Hepatocyte (in vitro differentiated cells): Measurements from ENCODE around the gene TIMM44. TPM values are rescaled to one million over a fixed set of nuclear protein-coding genes. Genes with fewer than 3 reads are reported as not detected.

ENCODE experiments used
- DNase-seq: peaks from one replicate; pipeline ENCODE4 v3.0.0-alpha.2; 2016; ENCODE audit warnings: low spot score
- H2AFZ ChIP-seq: fragments of 200-600 bp; sonication (generic); 2 replicates; pipeline ENCODE4 v1.6.0; 2016; ENCODE audit warnings: antibody characterized with exemption, mild to moderate bottlenecking
- H3K27ac ChIP-seq: fragments of 200-600 bp; sonication (generic); 2 replicates; pipeline ENCODE4 v1.5.1; 2016; ENCODE audit warnings: mild to moderate bottlenecking
- H3K27me3 ChIP-seq: fragments of 200-600 bp; sonication (generic); 2 replicates; pipeline ENCODE4 v1.6.1; 2016
- H3K36me3 ChIP-seq: fragments of 200-600 bp; sonication (generic); replicated peaks from 2 replicates; pipeline ENCODE4 v1.5.1; 2016; ENCODE audit warnings: low read depth; ENCODE audit not compliant: insufficient read depth
- H3K4me1 ChIP-seq: fragments of 200-600 bp; sonication (generic); 2 replicates; pipeline ENCODE4 v1.5.1; 2016; ENCODE audit warnings: mild to moderate bottlenecking, moderate library complexity; ENCODE audit not compliant: insufficient read depth
- H3K4me2 ChIP-seq: fragments of 200-600 bp; sonication (generic); 2 replicates; pipeline ENCODE4 v1.6.0; 2016
- H3K4me3 ChIP-seq: fragments of 200-600 bp; sonication (generic); 2 replicates; pipeline ENCODE4 v1.5.1; 2016; ENCODE audit warnings: mild to moderate bottlenecking
- H3K79me2 ChIP-seq: fragments of 200-600 bp; sonication (generic); 2 replicates; pipeline ENCODE4 v1.6.0; 2017; ENCODE audit warnings: mild to moderate bottlenecking
- H3K9me2 ChIP-seq: fragments of 200-600 bp; sonication (generic); replicated peaks from 2 replicates; pipeline ENCODE4 v1.6.0; 2017; ENCODE audit warnings: mild to moderate bottlenecking; ENCODE audit not compliant: insufficient read depth
- H3K9me3 ChIP-seq: fragments of 200-600 bp; sonication (generic); 2 replicates; pipeline ENCODE4 v1.5.1; 2016; ENCODE audit warnings: low read depth, mild to moderate bottlenecking
- H4K20me1 ChIP-seq: fragments of 200-600 bp; sonication (generic); 2 replicates; pipeline ENCODE4 v1.6.0; 2016; ENCODE audit warnings: mild to moderate bottlenecking; ENCODE audit not compliant: insufficient read depth, poor library complexity, severe bottlenecking
- EZH2 ChIP-seq: fragments of 200-600 bp; sonication (generic); IDR thresholded peaks from 2 replicates; pipeline ENCODE4 v1.6.1; 2016; ENCODE audit warnings: antibody characterized with exemption, mild to moderate bottlenecking, borderline replicate concordance
- EZH2phosphoT487 ChIP-seq: fragments of 200-600 bp; sonication (generic); IDR thresholded peaks from one replicate; pipeline ENCODE4 v1.6.1; 2018; ENCODE audit warnings: antibody characterized with exemption, mild to moderate bottlenecking, low read depth, moderate library complexity; ENCODE audit not compliant: unreplicated experiment, severe bottlenecking
- whole genome bisulfite sequencing: methylation state at CpG from one replicate; pipeline ENCODE4 v1.1.6; 2016; ENCODE audit warnings: low lambda C conversion rate; ENCODE audit errors: missing lambda C conversion rate; 5-methylcytosine and 5-hydroxymethylcytosine counted together
- polyA plus RNA-seq: library from polyadenylated mRNA; unstranded; fragments of >200 nt; fragmentation: Nextera tagmentation; extraction: Ambion mirVana; gene quantifications from 2 replicates; pipeline ENCODE4 v1.2.1, GENCODE V29; 2016
- total RNA-seq: library from RNA; depleted of rRNA; stranded (reverse); fragments of >200 nt; gene quantifications from 2 replicates; pipeline ENCODE4 v1.2.3, GENCODE V29; 2014
- TF ChIP-seq, protein P1 (sequence below): fragments of 200-600 bp; sonication (generic); IDR thresholded peaks from 2 replicates; pipeline ENCODE4 v1.5.1; 2016; ENCODE audit warnings: antibody characterized with exemption, mild to moderate bottlenecking; ENCODE audit not compliant: poor library complexity

TIMM44 gene
- total and polyA plus RNA-seq, 2 experiments from 2014 or later, result 40.7 to 52.0 TPM

DNA sequence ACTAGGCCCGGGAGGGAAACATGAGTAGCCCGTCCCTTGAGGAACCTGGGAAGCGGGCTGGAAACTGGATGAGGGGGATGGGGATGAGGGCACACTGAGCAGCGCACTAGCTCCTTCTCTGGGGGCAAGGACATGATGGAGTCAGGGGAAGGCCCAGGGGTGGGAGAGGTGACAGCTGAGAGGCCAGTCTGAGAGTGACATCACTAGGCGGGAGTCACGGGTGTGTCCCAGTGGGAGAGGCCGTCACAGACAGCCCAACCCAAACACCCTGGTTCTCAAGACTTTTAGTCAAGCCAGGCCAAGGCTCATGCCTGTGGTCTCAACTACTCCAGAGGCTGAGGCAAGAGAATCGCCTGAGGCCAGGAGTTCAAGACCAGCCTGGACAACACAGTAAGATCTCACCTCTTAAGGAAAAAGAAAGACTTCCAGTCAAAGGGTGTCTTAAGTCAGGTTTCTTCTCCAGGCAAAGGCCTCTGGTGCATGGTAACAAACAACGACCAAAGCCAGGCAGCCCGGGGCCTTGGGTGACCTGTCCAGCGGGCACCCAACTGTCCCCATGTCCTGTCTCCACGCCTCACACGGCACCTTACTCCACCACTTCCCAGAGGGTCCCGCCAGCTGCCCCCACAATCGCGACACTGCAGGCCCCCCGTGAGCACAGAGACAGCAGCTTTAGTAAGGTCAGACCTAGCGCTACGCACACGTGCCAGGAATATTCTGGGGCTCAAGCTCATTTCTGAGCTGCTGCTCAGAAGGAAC lies 25.5 kb upstream of the TIMM44 start:
- Histone ChIP-seq H3K36me3 (no peaks in the 10 kb centered on the region), H3K4me3 (no peak overlapping the region), H3K9me2 (no peaks in the 10 kb centered on the region), H3K9me3 (no peaks in the 10 kb centered on the region), H3K27ac (no peak overlapping the region), H4K20me1 (peaks cover 4% of the 10 kb centered on the region), H2AFZ (no peak overlapping the region), H3K4me2 (no peak overlapping the region), H3K27me3 (no peaks in the 10 kb centered on the region), H3K4me1 (no peaks in the 10 kb centered on the region), H3K79me2 (no peaks in the 10 kb centered on the region)
- TF ChIP-seq EZH2 (no peak), EZH2phosphoT487 (no peak)
- TF ChIP-seq, protein P1, sequence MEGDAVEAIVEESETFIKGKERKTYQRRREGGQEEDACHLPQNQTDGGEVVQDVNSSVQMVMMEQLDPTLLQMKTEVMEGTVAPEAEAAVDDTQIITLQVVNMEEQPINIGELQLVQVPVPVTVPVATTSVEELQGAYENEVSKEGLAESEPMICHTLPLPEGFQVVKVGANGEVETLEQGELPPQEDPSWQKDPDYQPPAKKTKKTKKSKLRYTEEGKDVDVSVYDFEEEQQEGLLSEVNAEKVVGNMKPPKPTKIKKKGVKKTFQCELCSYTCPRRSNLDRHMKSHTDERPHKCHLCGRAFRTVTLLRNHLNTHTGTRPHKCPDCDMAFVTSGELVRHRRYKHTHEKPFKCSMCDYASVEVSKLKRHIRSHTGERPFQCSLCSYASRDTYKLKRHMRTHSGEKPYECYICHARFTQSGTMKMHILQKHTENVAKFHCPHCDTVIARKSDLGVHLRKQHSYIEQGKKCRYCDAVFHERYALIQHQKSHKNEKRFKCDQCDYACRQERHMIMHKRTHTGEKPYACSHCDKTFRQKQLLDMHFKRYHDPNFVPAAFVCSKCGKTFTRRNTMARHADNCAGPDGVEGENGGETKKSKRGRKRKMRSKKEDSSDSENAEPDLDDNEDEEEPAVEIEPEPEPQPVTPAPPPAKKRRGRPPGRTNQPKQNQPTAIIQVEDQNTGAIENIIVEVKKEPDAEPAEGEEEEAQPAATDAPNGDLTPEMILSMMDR, result no peak
- WGBS, result 96% methylated on average over 19 of the region's 20 CpGs
- DNase-seq, result no peak

DNA sequence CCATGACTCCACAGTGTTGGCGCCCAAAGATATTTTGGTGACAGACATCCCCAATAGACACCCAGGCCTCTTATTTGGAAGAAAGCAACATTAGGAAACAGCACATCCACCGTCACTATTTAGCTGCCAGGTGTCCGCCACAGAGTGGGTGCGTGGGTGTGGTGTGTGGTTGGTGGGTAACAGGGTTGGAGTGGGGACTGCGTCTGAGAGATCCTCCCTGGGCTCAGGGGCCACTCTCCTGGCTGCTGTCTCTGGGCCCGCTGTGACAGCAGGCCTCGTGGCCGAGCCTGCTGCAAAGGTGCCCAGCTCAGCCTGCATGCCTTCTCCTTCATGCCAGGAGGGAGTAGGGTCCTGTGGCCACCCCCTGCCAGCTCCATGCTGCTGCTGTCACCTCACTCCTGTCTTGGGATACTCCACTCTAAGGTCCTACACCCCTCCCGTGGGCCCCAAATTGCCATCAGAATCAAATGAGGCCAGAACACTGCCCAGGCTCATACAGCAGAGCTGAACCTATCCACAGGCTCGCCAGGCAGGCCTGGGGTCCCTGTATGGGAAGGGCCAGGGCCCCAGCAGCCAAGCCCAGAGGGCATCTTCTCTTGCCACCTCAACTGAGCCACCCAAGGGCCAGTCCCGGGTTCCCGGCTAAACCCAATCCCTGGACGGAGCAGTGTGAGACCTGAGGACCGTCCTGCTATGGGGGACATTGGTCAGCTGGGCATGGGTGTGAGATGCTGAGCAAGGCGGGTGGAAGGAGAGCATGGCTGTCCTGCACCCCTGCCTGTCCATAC lies 24.7 kb upstream of the TIMM44 start:
- TF ChIP-seq EZH2, result no peak
- TF ChIP-seq EZH2phosphoT487, result no peak
- TF ChIP-seq, protein P1, result no peak
- Histone ChIP-seq H3K79me2 (no peaks in the 10 kb centered on the region), H3K27me3 (no peaks in the 10 kb centered on the region), H3K4me3 (no peak overlapping the region), H3K9me3 (no peaks in the 10 kb centered on the region), H4K20me1 (peaks cover 4% of the 10 kb centered on the region), H3K27ac (no peak overlapping the region), H3K36me3 (no peaks in the 10 kb centered on the region), H3K4me2 (no peak overlapping the region), H3K9me2 (no peaks in the 10 kb centered on the region), H3K4me1 (no peaks in the 10 kb centered on the region), H2AFZ (no peak overlapping the region)
- WGBS, result 96% methylated on average over 15 of the region's 15 CpGs
- no peak for DNase-seq

DNA sequence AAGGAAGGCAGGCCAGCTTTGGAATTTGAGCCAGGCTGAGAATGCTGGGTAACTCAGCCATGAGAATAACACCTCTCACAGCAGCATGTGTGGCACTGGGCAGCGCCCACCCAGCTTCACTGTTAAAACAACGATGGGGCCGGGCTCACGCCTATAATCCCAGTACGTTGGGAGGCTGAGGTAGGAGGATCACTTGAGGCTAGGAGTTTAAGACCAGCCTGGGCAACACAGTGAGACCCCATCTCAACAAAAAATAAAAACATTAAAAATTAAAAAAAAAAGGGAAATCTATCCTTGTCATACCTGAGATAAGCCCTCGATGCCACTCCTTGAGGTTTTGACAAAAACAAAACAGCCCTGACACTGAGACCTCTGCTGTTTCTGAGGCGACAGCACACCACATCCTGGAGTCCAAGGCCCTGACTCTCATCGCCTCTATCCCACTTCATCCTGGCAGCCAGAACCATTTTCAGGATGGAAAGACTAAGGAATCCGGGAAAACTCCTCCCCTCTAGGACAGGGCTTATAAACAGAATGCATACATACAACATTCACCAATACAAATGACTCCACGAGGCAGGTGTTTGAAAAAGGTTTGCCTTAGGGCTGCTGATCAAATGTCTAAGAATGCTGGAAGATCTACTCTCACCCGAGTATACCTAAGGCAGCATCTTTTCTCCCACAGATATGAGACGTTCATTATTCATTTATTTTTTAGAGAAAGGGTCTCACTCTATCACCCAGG lies 22.6 kb upstream of the TIMM44 start:
- Histone ChIP-seq H3K36me3 (no peaks in the 10 kb centered on the region), H3K9me3 (no peaks in the 10 kb centered on the region), H3K4me2 (no peak overlapping the region), H3K4me1 (peaks cover 6% of the 10 kb centered on the region), H2AFZ (no peak overlapping the region), H3K79me2 (no peaks in the 10 kb centered on the region), H3K9me2 (no peaks in the 10 kb centered on the region), H3K27me3 (no peaks in the 10 kb centered on the region), H3K4me3 (no peak overlapping the region), H3K27ac (no peak overlapping the region), H4K20me1 (peaks cover 4% of the 10 kb centered on the region)
- 93% methylated on average over 12 of the region's 12 CpGs for WGBS
- TF ChIP-seq EZH2phosphoT487 (no peak), EZH2 (no peak)
- DNase-seq, result no peak
